NOMO-1 (cell line): Measurements from ENCODE around the gene CCNG2.

ENCODE experiments used
- DNase-seq, 2 experiments: peaks; one replicate each; lab custom pipeline; 2025; ENCODE audit not compliant: unreplicated experiment in 2 of 2; lab: John Stamatoyannopoulos, UW

CCNG2 gene

GRCh38 chr4:77156912-77157858, at the start of gene CCNG2:
Gene CCNG2 (plus strand): TSS chr4:77157207. CDS start chr4:77158533, 1,326 bp downstream.
- peak; percentile 82 to 94 for DNase-seq

- no peak for DNase-seq
These were observed 46.3 kb upstream of the CCNG2 start for GRCh38 chr4:77110730-77111129.

- no peak for DNase-seq
These were observed 43.9 kb upstream of the CCNG2 start for GRCh38 chr4:77113069-77113468.

- no peak for DNase-seq
These were observed 39.3 kb upstream of the CCNG2 start for GRCh38 chr4:77117721-77118120.

GRCh38 chr4:77120886-77121508, 36.0 kb upstream of the CCNG2 start:
- DNase-seq, result no peak

- no peak for DNase-seq
These were observed 35.2 kb upstream of the CCNG2 start for GRCh38 chr4:77121736-77122240.

- no peak for DNase-seq
These were observed 34.4 kb upstream of the CCNG2 start for GRCh38 chr4:77122656-77123055.

- peak; percentile 46 to 63 for DNase-seq
These were observed 33.6 kb upstream of the CCNG2 start for GRCh38 chr4:77123411-77123810.

- peak in 1 of 2 experiments; percentile 7 for DNase-seq
These were observed 32.4 kb upstream of the CCNG2 start for GRCh38 chr4:77124576-77124975.

GRCh38 chr4:77125961-77126360, 31.0 kb upstream of the CCNG2 start:
- DNase-seq, result no peak

GRCh38 chr4:77126809-77127208, 30.2 kb upstream of the CCNG2 start:
- DNase-seq, result peak; percentile 78 to 98

- DNase-seq, result peak in 1 of 2 experiments; percentile 52
These were observed 29.8 kb upstream of the CCNG2 start for GRCh38 chr4:77127215-77127614.

- no peak for DNase-seq
These were observed 29.0 kb upstream of the CCNG2 start for GRCh38 chr4:77127837-77128621.

GRCh38 chr4:77132652-77133312, 24.2 kb upstream of the CCNG2 start:
- no peak for DNase-seq

GRCh38 chr4:77137448-77137847, 19.6 kb upstream of the CCNG2 start:
- peak in 1 of 2 experiments; percentile 31 for DNase-seq

- no peak for DNase-seq
These were observed 14.9 kb upstream of the CCNG2 start for GRCh38 chr4:77141964-77142645.

GRCh38 chr4:77142646-77143028, 14.4 kb upstream of the CCNG2 start:
- no peak for DNase-seq

GRCh38 chr4:77143091-77143490, 13.9 kb upstream of the CCNG2 start:
- DNase-seq, result no peak

GRCh38 chr4:77145842-77146185, 11.2 kb upstream of the CCNG2 start:
- peak; percentile 14 to 59 for DNase-seq
